HepG2 (cell line): ENCODE measurements around the gene TTLL11. TPM values are rescaled to one million over a fixed set of nuclear protein-coding genes. Genes with fewer than 3 reads are reported as not detected.

Experiments
- BRF2 ChIP-seq: sonication (generic); formaldehyde crosslinking; IDR thresholded peaks from 2 replicates; pipeline ENCODE4 v1.8.1; 2022; ENCODE audit warnings: mild to moderate bottlenecking, missing genetic modification reagents
- KIAA2018 ChIP-seq: sonication (generic); formaldehyde crosslinking; IDR thresholded peaks from 2 replicates; pipeline ENCODE4 v1.5.0; 2020; ENCODE audit warnings: mild to moderate bottlenecking, missing genetic modification reagents, borderline replicate concordance
- MIXL1 ChIP-seq: IDR thresholded peaks from 2 replicates; pipeline ENCODE4 v1.6.1; 2016
- MTA3 ChIP-seq: sonication (generic); formaldehyde crosslinking; IDR thresholded peaks from 2 replicates; pipeline ENCODE4 v1.4.0; 2020; ENCODE audit warnings: missing genetic modification reagents
- NFE2L2 ChIP-seq: fragments of 150-350 bp; IDR thresholded peaks from 2 replicates; pipeline ENCODE4 v1.6.1; 2014; ENCODE audit warnings: low read length
- PBX3 ChIP-seq: sonication (generic); formaldehyde crosslinking; IDR thresholded peaks from 2 replicates; pipeline ENCODE4 v1.8.1; 2023; ENCODE audit warnings: missing genetic modification reagents, inconsistent platforms, borderline replicate concordance
- PRDM15 ChIP-seq: sonication (generic); formaldehyde crosslinking; IDR thresholded peaks from 2 replicates; pipeline ENCODE4 v1.4.0; 2020; ENCODE audit warnings: missing genetic modification reagents
- RAD21 ChIP-seq: fragments of 450-650 bp; formaldehyde crosslinking; IDR thresholded peaks from 2 replicates; pipeline ENCODE4 v1.5.0; 2020; ENCODE audit warnings: mild to moderate bottlenecking
- ZBTB49 ChIP-seq: sonication (generic); formaldehyde crosslinking; IDR thresholded peaks from 2 replicates; pipeline ENCODE4 v1.4.0; 2020; ENCODE audit warnings: missing genetic modification reagents, borderline replicate concordance
- ZNF121 ChIP-seq: sonication (generic); formaldehyde crosslinking; IDR thresholded peaks from 2 replicates; pipeline ENCODE4 v1.5.0; 2020; ENCODE audit warnings: mild to moderate bottlenecking, missing genetic modification reagents
- ZNF513 ChIP-seq: sonication (generic); formaldehyde crosslinking; conservative IDR thresholded peaks from 2 replicates; pipeline ENCODE4 v1.5.0; 2020; ENCODE audit warnings: missing genetic modification reagents
- polyA plus RNA-seq, 8 experiments: library from polyadenylated mRNA; depleted of rRNA in 3 of 8; stranded (reverse) in 7 of 8; unstranded in 1 of 8; fragments of >200 nt; fragmentation: Illumina TruSeq in 4 of 8; extraction: Trizol in 4 of 8; gene quantifications; 2 replicates each; pipeline versions ENCODE4 v1.2.1 to v1.2.3, GENCODE V29; 2011 to 2016; ENCODE audit warnings: low read depth in 4 of 8, missing spikeins in 1 of 8, mixed read lengths in 1 of 8; ENCODE audit not compliant: insufficient read depth in 1 of 8
- total RNA-seq, 5 experiments: library from RNA; depleted of rRNA; stranded (reverse); fragments of >200 nt; fragmentation: Illumina TruSeq; extraction: Trizol; gene quantifications; 2 replicates each; pipeline ENCODE4 v1.2.3, GENCODE V29; 2016; ENCODE audit warnings: low read depth in 1 of 5

TTLL11 gene
- total and polyA plus RNA-seq, 2 of the 13 experiments (the other 11 are each of a cell fraction or from before 2014, with no cell fraction given), result 4.5 to 5.2 TPM

- TF ChIP-seq KIAA2018 (CRISPR knock-in tag) (no peak), RAD21 (CRISPR knock-in tag) (no peak), ZNF121 (no peak), PRDM15 (CRISPR knock-in tag) (no peak), PBX3 (CRISPR knock-in tag) (no peak), ZBTB49 (no peak), MTA3 (no peak), ZNF513 (CRISPR knock-in tag) (no peak), MIXL1 (CRISPR knock-in tag) (peak; percentile 84), BRF2 (CRISPR knock-in tag) (no peak), NFE2L2 (no peak)
Observed at GRCh38 chr9:121975801-121976277, 117.3 kb downstream of the TTLL11 start (continued).
